GM18951 (cell line): ENCODE data around the gene ROBO1.

Experiments
- POLR2A ChIP-seq: IDR thresholded peaks from 4 replicates; pipeline ENCODE4 v1.6.1; 2011; ENCODE audit warnings: mild to moderate bottlenecking; ENCODE audit not compliant: insufficient read length, insufficient read depth; ENCODE audit errors: extremely low read depth
- in situ Hi-C: fragments of 300-500 bp; cut with MboI; formaldehyde crosslinking; loops from one replicate; pipeline ENCODE4 v1.12.0; 2022; ENCODE audit warnings: low sequenced_read_pairs, mixed read lengths, inconsistent platforms; ENCODE audit not compliant: unreplicated experiment

Gene ROBO1

GRCh38 chr3:78721771-78722543 lies 1045.8 kb downstream of the ROBO1 start:
- TF ChIP-seq POLR2A, result no peak
- in situ Hi-C loops, result no loop called here

- no peak for TF ChIP-seq POLR2A
- in situ Hi-C loops, result no loop called here
Measured at GRCh38 chr3:78718707-78719106, 1049.1 kb downstream of the ROBO1 start.

GRCh38 chr3:78717041-78717440 lies 1050.8 kb downstream of the ROBO1 start:
- no peak for TF ChIP-seq POLR2A
- in situ Hi-C loops, result no loop called here

GRCh38 chr3:78712941-78713340 lies 1054.9 kb downstream of the ROBO1 start:
- in situ Hi-C loops, result no loop called here

GRCh38 chr3:78712270-78712669 lies 1055.5 kb downstream of the ROBO1 start:
- in situ Hi-C loops, result no loop called here
- no peak for TF ChIP-seq POLR2A

More at GRCh38 chr3:78712941-78713340, 1054.9 kb downstream of the ROBO1 start:
- no peak for TF ChIP-seq POLR2A

GRCh38 chr3:78708565-78709073 lies 1059.2 kb downstream of the ROBO1 start:
- no peak for TF ChIP-seq POLR2A
- in situ Hi-C loops, result no loop called here

- in situ Hi-C loops, result no loop called here
- no peak for TF ChIP-seq POLR2A
Measured at GRCh38 chr3:78707609-78708008, 1060.2 kb downstream of the ROBO1 start.

GRCh38 chr3:78706906-78707523 lies 1060.8 kb downstream of the ROBO1 start:
- no peak for TF ChIP-seq POLR2A
- in situ Hi-C loops, result no loop called here

GRCh38 chr3:78703944-78704343 lies 1063.9 kb downstream of the ROBO1 start:
- in situ Hi-C loops, result no loop called here

GRCh38 chr3:78701537-78701936 lies 1066.3 kb downstream of the ROBO1 start:
- in situ Hi-C loops, result no loop called here
- TF ChIP-seq POLR2A, result no peak

More at GRCh38 chr3:78703944-78704343, 1063.9 kb downstream of the ROBO1 start:
- no peak for TF ChIP-seq POLR2A

GRCh38 chr3:78698431-78698830 lies 1069.4 kb downstream of the ROBO1 start:
- in situ Hi-C loops, result no loop called here

GRCh38 chr3:78697426-78697825 lies 1070.4 kb downstream of the ROBO1 start:
- TF ChIP-seq POLR2A, result no peak
- in situ Hi-C loops, result no loop called here

More at GRCh38 chr3:78698431-78698830, 1069.4 kb downstream of the ROBO1 start:
- TF ChIP-seq POLR2A, result no peak

GRCh38 chr3:78690766-78691165 lies 1077.0 kb downstream of the ROBO1 start:
- TF ChIP-seq POLR2A, result no peak
- in situ Hi-C loops, result no loop called here

- in situ Hi-C loops, result no loop called here
- no peak for TF ChIP-seq POLR2A
Measured at GRCh38 chr3:78689378-78689777, 1078.4 kb downstream of the ROBO1 start.
